Stimulated activated CD8-positive, alpha-beta memory T cell treated with anti-CD3 and anti-CD28 coated beads, Interleukin-7, amount 100 ng/mL, for 4 hours (primary cell): ENCODE measurements around the gene PLEKHG1.

Source experiments
- DNase-seq, 2 donors: peaks; one replicate each; pipeline ENCODE4 v3.0.0-alpha.2; 2020; ENCODE audit warnings: low read depth in 2 of 2

PLEKHG1 gene

DNA sequence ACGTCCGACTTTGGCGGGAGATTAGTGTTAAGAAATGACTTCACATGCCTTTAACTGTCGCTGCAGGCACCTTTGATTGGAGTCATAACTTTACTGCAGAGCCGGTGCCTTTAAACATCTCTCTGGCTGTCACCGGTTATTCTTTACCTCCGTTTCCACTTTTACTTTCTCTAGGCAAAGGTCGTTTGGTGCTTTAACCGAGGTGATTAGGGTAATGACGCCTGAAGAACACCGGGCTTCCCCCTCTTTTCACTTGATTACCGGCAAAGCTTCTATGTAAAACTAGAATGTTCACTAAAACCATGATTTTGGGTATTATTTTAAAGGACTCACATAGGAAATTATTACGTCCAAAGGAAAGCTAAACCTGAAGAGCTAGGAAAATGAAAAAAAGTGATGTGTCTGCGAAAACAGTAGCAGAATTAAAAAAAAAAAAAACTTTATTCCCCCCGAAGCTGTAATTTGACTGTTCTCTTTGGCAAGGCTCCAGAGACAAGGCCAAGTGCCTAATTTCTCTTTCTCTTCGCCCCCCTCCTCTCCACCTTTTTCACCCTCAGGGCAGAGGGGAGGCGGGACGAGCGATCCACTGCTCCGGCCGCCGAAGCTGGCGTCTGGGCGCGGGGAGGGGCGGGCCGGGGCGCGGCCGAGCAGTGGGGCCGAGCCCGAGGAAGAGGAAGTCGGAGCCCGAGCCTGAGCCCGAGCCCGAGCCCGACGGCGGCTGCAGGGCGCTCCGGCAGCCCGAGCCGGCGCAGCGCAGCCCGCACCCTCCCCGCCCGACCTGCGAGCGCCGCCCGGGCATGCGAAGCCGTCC lies at the start of gene PLEKHG1:
TSS of gene PLEKHG1 (plus strand) at position 687 of the 811 bp plus-strand sequence. CDS start 133,797 bp downstream, outside the sequence.
- peak in 1 of 2 donors; percentile 50 for DNase-seq

DNA sequence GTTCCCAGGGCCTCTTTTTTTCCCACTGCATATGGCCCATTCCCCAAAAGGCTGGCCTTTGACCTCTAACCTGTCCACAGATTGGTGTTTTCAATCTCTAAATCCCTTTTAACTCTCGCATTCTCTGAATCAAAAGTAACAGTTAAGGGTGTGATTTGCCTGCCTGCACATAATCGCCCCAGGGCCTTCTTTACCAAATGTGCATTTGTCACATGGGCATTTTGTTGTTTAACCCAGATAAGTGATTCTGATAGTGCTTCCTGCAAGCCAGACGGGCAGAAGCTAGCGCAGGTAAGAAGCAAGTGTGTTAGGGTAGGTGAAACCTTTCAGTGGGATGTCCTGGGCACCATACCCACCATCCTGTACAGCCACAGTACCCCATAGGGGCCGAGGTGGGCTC lies 49.4 kb upstream of the PLEKHG1 start:
- DNase-seq = no peak

DNA sequence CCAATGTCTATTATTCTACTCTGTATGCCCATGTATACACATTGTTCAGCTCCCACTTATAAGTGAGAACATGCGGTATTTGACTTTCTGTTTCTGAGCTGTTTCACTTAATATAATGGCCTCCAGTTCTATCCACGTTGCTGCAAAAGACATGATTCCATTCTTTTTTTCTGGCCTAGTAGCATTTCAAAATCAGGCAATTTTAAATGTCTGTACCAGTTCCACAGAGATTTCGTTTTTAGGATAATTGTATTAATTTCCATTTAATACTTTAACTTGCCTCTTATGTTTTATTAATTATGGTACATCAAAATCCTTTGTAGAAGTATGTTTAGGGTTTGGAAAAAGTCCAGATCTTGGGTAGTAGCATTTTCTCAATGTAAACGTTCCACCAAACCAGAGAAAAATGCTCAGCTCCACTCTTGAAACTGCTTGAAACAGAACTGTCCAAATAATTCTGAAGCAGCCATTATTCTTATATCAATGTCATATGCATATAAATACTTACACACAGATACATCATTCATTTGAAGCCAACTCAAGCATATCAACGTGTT lies 42.6 kb upstream of the PLEKHG1 start:
- DNase-seq = no peak

DNA sequence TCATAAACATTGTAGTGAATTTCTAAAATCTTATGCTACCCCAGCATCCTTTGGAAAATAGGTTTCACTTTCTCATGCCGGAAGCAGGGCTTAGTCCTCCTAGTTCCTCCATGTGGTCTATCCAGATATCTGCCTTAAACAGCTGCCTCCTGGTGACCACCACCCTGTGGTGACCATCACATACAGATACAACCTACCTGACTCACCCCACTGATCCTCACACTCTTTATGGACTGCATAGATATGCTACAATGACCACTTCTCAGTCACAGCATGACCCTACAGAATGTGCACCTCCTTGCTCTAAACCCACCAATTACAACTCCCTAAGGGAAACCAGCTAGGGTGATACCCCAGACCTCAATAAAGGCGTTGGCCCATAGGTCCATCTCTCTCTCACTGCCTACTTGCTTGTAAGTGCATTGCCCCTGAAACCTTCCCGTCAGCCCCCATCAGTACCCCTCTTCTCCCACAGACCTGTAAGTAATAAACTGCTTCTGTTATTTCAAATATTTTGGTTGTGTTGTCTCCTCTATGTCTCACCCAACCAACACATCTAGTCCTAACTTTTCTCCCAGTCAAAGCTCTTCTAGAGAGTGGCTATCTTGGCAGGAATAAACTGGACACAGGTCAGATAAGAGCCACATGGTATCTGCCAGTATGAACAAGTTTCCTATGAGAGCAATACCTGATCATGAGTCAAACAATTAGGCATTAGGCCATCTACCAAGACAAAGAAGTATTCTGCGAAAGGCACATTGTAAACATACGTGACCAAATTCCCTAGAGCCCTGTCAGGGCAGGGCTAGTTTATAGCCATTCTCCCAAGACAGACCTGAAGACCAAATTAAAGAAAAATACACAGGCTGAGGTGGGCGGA lies 39.4 kb upstream of the PLEKHG1 start:
- no peak for DNase-seq

DNA sequence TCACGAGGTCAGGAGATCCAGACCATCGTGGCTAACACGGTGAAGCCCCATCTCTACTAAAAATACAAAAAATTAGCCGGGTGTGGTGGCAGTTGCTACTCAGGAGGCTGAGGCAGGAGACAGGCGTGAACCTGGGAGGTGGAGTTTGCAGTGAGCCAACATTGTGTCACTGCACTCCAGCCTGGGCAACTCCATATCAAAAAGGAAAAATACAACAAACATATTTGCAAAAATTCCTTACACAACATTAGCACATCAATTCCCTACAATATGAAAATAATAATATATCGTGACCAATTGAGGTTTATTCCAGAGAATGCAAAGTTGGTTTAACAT lies 38.8 kb upstream of the PLEKHG1 start:
- no peak for DNase-seq

DNA sequence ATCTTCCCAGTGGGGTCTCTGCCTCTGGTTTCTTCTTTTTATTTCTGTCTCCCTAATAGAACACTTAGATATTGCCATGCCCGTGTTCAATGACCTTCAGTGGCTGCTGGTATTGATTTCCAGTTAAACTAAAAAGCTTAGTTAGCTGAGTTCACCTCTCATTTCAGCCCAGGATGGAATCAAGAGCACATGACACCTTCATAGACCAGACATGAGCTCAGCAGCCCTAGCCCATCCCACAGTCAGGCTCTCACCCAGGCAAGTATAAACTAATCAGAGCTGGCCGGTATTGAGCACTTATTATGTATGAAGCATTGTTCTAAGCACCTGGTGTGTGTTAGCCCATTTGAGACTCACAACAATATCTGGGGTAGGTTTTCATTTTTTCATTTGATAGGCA lies 33.7 kb upstream of the PLEKHG1 start:
- no peak for DNase-seq

DNA sequence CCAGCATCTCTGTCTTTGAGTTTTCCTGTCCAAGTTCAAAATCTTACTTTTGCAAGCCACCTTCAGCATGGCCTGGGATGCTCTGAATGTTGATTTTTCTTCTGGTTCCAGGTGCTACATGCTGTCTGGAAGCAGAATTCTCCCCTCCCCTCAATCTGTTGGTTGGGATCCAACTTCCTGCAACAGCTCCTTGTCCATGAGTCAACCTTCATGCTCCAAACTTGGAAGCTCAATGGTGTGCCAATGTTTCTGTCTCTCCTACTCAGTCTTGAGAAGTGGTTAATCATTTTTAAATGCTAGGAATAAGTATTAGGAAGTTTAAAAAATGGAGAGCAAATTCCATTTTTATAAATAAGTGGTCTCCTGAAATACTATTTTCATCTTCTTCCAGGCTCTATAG lies 33.2 kb upstream of the PLEKHG1 start:
- no peak for DNase-seq

DNA sequence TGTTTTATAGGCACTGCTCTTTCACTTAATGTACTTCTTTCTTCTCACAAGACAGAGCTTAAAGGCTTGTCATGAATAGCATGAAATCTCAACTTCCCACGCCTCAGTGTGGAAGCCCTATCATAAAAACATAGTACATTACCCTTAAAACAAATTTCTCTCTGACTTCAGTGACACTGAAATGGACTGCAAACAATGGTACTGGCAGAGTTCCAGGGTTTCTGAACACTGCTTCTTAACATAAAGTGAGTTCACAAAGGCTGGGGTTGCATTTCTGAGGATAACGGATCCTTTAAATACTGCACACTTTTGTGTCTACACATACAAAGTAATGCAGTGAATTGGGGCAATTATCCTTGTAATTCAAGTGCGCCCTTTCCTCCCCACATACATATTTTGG lies 32.3 kb upstream of the PLEKHG1 start:
- no peak for DNase-seq

DNA sequence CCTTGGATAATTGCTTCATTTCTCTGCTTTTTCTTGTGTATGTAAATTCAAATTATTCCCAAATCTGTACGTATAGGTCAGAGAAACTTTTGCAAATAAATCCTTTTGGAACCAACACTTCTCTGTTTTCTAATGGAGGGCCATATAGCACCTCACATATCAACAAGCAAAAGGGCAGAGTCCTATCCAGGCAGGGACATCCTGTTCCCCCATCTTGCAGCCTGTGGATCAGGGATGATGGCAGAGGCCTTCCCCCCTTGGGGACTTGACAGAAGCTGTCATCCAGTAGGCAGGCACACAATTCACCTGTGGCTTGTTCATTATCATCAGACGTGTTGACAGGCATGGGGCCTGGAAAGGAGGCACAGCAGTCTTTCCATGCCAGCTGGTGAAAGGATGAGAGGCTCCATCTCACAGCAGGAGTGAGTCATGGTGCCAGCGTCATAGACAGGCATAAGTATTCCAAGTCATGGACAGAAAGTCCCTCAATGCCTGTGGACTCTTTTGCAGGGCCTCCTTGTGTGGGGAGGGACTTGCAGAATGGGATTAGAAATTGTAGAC lies 31.8 kb upstream of the PLEKHG1 start:
- no peak for DNase-seq

DNA sequence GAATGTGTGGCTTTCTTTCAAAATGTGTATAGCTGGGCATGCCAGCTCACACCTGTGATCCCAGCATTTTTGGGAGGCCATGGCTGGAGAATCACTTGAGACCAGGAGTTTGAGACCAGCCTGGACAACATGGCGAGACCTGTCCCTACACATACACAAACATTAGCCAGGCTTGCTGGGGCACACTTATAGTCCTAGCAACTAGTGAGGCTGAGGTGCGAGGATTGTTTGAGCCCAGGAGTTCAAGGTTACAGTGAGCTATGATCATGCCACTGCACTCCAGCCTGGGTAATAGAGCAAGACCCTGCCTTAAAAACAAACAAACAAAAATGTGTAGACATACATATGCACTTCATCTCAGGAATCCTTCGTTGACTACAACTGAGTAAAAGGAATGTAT lies 31.1 kb upstream of the PLEKHG1 start:
- DNase-seq = no peak

DNA sequence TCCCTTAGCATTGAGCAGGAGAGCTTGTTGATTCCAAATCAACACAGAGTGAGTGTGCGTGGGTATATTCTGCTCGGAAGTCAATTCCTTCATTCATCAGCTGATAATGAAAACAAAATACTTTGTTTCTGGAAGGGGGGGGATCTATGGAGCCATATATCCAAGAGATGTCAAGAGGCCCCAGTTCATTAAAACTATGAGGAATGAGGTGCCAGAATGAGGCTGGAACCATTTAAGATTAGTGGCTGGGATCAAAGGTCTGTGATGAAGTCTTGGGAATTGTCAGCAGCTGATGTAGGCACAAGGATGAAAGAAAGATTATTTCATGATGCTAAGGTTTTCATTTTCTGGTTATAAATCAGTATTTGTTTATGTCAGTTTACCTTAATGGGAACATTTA lies 30.5 kb upstream of the PLEKHG1 start:
- no peak for DNase-seq

DNA sequence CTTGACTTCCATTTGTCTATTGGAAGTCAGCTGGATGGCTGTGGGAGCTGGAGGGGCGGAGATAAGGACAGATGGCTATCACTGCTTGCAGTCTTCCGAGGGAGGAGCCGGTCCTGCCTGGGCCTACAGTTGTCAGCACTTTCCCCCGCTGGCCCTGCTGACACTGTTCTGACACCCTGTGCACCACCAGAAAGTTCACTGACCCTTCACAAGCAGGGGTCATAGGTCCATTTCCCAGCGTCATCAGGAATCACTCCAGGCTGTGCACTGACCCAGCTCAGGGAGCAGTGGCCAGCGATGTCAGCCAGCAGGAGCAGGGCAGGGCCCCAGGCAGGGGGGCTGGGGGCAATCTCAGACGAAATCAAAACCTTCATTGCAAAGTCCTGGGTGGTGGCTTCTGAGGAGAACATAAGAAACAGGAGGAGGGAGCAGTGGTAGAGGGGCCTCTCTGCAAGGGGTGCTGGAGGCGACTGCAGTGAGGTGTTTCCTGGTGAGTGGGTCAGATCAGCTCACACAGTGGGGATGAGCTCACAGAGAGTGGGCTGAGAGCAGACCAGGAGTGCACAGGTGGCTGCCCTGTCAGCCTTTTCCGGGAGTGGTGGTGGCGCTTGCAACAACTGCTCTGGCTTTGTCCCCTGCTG lies 26.5 kb upstream of the PLEKHG1 start:
- no peak for DNase-seq

DNA sequence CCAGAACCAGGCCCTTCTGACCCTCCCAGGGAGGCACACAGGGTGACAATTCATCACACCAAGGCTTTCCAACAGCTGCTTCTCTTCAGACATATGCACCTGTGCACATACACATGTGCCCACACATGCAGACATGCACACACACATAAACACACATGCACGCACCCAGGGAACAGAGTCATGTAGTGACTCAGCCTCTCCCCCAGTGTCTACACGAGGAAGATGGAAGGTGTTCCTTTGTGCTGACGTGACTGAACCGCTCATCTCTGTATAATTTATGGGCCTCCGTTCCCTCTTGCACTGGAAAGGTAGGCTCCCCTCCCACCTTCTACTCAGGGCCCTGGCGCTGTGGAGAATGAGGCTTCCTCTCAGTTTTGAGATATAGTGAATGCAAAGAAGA lies 23.8 kb upstream of the PLEKHG1 start:
- DNase-seq = no peak

DNA sequence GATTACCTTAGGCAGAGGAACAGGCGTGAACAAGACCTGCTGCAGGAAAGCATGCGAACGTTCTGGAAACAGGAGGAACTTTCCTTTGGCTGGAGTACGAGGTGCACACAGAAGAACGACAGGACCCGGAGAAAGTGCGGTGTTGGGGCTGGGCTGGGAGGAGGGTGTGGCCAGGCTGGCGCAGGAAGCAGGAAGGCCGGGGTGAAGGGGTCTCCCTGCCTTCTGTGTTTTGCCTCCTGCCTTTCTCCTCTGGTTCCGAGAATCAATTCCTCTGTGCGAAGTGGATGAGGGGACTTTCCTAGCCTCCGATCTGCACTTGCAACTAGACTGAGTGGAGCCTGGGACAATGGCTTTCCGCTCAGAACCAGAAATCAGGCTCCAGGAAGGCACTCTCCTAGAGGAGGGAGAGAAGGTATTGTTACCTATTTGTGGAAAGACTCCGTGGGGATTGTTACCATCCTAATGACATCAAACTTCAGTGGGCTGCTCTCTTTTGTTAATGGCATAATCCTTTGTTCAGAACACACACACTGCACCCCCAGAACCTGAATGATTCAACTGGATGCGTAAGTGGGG lies 22.9 kb upstream of the PLEKHG1 start:
- no peak for DNase-seq

DNA sequence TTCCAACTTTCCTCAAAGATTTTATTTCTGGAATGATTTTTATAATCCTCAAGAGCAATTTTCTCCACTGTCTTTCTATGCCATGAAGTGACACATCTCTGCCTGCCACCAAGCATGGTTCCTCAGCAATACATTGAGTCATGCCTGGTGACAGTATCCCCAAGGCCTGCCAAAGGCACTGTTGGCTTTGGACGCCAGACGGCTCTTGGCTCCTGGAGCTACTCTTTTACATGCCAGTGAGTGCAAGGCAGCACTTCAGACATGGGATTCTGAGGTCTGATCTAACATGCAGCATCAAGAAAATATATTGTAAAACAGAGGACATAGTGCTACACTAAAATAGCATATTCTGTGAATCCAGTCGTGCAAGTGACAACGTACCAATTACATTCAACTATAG lies 20.1 kb upstream of the PLEKHG1 start:
- no peak for DNase-seq

DNA sequence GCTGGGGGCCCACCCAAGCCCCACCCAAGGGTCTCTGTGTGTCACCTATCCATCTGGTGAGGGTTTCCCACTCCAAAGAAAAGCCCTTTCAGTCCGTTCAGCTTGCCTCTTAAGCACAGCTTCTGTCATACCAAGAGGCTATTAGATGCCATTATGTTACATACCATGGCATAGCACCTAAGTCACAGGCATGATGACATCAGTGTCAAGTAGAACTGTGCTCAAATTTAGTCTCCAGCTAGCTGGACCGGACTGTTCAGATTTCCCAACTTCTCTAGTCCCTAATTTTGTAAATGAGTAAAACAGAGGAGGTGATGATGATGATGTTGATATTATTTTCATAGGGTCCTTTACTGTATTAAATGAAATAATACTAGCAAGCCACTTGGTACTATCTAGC lies 19.2 kb upstream of the PLEKHG1 start:
- DNase-seq = no peak

DNA sequence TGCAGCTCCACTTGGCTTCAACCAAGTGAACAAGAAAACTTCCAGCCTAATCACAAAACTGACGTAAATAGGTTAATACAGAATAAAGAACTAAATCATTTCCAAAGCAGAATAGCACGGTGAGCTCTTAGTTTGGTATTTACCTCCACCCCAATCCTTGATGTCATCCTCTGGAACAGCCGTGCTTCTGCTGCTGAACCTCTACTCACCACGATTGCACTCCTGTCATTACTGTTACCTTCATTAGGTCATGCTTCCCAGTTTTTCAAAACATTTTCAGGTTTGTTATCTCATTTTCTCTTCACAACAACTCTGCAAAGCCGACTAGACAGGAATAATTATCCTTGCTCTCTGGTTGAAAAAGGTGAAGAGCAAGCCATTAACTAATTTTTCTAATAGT lies 15.6 kb upstream of the PLEKHG1 start:
- no peak for DNase-seq

DNA sequence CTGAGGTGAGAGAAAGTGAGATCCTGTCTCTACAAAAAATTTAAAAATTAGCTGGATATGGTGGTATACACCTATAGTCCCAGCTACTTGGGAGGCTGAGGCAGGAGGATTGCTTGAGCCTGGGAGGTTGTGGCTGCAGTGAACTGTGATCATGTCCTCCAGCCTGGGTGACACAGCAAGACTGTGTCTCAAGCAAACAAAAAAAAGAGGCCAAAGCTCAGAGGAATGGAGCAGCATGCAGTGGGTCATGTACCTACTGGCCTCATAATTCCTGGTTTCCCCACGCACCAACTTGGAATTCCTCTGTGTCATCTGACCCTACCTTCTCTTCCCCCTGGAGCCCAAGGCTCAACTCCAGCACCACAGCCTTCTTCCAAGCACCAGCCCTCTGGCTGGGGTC lies 15.1 kb upstream of the PLEKHG1 start:
- no peak for DNase-seq

DNA sequence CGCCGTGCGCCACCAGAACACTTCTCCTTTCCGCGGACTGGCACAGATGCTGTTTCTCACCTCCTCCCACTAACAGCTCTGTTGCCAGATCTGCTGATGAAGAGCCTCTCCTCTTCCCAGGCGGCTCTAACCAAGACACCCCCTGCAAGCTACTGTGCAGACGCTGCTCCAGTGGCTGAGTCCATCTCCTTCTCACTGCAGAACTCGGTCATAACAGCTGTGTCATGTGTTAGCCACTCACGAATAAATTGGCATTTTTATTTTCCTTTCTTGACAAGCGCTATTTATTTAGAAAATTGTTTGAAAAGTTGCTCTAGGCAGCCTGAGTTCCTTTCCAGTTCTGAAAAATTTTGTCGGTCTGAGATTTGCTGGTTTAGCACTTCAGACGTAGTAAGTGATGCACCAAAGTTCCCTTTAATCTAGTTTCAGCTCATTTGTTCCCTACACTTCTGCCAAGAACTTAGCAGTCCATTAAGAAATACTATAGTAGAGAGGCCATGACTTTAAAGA lies 12.8 kb upstream of the PLEKHG1 start:
- no peak for DNase-seq

DNA sequence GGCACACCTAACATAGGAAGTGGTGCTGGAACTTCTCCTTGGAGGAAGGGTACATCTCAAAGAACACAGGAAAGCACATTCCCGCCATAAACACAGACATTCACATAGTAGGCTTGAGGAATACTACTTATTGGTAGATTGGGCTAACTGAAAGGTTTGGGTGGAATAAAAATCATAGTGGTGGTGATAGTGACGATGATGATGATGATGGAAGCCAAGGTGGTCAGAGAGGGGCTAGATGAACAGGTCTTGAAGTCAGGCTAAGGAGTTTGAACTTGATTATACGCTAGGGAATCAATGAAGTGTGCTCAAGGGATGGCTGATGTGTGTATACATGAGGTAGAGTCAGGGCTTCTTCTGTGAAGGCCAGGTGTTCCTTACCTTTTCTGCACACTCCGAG lies 12.0 kb upstream of the PLEKHG1 start:
- DNase-seq = no peak

DNA sequence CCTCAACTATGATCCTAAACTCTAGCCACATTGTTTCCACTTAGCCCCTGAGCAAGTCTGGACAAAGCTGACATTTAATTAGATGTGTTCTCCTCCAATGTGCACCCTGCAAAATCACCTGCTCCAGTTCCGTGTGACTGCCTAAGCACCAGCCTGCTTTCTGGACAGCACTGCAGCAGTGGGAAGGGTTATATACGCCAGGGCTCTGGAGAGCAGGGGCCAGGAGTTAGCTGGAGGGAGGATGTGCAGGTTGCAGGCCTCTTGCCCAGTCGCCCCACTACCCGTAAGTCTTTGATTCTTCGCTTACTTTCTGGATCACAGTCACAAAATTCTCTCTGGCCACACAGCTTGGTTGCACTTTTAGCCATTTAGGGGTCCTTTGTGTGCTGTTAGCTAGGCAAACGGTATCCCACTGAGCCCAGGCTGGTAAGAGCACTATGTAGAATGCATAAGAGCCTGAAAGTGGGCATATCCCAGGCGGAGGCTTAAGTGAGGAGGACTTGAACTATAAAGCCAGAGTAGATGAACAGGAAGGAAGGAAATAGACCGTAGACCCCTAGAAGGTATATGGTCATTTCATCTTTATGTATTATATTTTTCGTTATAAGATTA lies 10.7 kb upstream of the PLEKHG1 start:
- DNase-seq = no peak
